ENCODE measurements around the gene STK32A.
A peak's percentile ranks its signal among the peaks of the same experiment; 100 is the strongest.

STK32A gene

DNA sequence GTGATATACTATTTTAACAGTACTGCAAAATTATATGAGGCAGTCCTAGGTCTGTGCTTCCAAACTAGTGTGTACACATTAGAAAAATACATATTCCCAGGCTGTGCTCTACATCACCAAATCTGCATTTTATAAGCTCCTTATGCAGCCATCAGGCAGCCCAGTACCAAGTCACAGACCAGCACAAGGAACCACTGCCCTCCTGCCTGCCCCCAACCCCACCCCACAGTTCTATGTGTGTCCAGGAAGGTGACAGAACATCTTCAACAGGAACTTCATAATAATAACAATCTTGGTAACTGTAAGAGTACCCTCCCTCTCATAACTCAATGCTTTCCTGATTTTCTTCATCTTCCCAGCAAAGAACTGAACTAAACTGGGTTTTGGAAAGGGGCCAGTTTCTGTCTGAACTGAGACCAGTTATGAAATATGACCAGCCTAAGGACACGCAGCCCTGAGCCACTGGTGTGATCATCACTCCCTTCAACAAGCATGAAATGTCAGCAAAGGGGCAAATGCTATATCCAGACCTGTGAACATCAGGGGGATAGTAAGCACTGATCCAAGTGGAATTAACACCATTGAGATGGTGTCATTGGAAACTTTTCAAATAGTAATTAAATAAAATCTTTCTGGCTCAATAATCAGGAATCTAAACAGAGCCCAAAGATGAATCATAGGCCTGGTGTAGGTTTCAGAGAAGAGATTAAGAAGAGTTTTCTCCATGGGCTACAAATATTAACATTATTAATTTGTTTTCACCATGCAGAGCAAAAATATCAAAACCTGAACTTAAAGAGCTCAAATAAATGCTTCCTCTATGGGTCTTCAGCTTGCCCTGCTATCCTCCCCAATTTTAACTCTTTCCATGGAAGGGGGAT is 192.9 kb downstream of the STK32A start:
- DNase-seq, result no peak

DNA sequence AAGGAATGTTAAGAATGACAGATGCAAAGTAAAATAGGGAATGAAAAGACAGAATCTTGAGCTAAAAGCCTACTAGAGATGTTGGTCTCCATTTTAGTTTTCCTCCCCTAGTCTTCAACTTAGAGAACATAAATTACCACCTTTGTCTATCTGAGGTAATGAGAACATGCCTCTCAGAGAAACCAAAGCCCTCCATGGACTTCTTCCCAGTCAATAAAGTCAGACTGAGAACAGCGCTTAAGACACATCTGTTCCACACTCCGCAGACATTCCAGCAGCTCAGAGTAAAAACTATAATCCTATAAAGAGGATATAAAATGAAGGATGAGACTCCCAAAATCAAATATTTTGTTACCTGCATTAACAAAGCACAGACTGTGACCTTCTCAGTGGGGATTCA is 195.8 kb downstream of the STK32A start:
- no peak for DNase-seq

DNA sequence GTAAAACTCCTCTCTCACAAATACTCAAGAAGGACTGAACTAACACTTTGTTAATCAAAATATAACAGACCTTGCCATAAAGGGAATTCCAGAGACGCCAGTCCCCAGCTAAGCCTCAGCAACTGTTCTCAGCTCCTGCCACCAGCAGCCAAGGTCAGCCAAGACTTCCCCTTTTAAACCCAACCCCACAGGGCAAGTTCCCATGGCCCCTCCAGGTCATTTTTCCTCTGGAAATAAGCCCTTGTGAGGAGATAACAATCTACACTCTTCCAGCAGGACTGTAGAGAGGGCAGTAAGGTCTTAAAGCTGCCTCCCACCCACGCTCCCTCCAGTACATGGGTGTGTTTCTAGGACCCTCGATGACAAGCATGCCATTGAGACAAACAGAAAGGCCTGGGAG is 196.8 kb downstream of the STK32A start:
- peak; percentile 15 for DNase-seq

DNA sequence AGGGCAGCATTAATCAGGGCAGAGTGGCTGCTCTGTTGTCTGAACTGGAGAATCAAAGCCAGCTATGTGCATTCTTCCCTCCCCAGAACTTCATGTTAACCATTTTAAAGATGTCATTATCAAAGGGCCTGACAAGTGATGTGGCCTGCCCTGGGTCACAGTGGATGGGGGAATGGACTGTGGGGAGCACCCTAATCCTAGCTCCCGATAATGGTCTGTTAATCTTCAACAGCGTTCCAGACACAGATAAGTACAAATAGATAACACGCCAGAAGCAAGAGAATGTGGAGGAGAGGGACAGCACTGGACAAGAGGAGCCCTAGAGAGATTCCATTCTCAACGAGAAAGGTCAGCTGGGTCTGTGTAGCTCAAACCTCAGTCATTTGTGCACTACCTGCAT is 197.5 kb downstream of the STK32A start:
- no peak for DNase-seq

DNA sequence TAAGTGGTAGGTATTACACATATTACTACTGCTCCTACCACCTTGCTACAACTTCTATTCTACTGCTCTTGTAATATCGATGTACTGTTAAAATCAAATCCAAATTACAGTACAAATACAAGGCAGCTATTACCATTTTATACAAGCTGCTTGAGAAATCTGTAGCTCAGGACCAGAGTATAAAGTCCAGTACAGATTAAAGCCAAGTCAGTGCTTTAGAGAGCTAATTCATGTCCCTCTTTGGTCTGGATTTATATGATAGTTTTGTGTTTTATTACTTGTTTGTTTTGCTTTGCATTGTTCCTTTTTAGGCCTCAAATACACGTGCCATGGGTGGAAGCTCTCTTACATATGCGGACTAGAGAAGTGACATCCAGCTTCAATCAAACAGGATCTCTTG is 199.2 kb downstream of the STK32A start:
- no peak for DNase-seq

DNA sequence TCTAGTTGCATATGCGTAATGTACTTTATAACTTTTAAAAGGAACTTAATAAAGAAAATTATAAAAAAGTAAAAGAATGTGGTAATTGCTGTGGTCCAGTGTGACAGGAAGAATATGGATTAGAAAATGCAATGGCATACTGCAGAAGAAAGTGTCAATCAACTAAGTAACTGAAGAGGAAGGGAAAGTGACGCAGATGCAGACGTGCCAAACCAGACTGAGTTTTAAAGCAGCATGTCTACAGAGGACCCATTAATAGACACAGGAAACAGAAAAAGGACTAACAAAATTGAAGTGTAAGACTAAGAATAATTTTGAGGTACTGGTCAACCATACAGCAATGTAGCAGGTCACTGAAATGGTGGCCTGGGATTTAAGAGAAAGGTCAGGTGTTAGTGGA is 201.8 kb downstream of the STK32A start:
- DNase-seq, result peak; percentile 15

DNA sequence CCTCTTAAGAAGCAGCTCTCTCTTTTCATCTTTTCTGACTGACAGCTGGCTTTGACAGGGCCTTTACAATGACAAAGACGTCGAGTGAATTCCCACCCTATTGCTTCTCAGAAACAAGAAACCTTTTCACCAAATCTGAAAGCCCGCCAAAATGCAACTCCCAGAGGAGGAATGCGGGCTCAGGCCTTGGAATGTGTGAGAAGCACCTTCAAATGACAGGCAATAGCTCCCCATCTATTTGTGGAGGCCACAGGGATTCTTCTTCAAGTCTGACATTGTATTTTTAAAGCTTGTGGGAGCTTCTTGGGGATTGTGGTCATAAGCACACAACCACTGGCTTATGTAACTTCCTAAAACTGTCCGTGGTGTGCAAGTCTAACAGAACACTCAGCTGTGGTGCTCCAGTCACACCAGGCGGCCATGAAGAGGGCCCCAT is 202.4 kb downstream of the STK32A start:
- DNase-seq, result peak; percentile 77

Data from hematopoietic multipotent progenitor cell treated with erythropoietin and hydrocortisone succinate and interleukin-3 and kit ligand, for 4 days (in vitro differentiated cells).